Right lobe of liver (tissue), 4 donors: ENCODE results near the gene PLA2G4F.

Experiments used
- CTCF ChIP-seq, 4 donors: fragments of 200-600 bp in 3 of 4; fragments of 450-650 bp in 1 of 4; IDR thresholded peaks; one replicate each; pipeline versions ENCODE4 v1.5.1 to v1.8.0; 2016 to 2022; ENCODE audit warnings: antibody characterized with exemption in 4 of 4, mild to moderate bottlenecking in 2 of 4
- POLR2A ChIP-seq: fragments of 450-650 bp; IDR thresholded peaks from one replicate; pipeline ENCODE4 v1.6.1; 2017; ENCODE audit warnings: antibody characterized with exemption, mild to moderate bottlenecking
- donor health status: DM: no; HTN: no; CAD: no.
- donor health status: DM: no; HTN: no; CAD: no.
- donor health status: DM: no; HTN: yes; CAD: no.

DNA sequence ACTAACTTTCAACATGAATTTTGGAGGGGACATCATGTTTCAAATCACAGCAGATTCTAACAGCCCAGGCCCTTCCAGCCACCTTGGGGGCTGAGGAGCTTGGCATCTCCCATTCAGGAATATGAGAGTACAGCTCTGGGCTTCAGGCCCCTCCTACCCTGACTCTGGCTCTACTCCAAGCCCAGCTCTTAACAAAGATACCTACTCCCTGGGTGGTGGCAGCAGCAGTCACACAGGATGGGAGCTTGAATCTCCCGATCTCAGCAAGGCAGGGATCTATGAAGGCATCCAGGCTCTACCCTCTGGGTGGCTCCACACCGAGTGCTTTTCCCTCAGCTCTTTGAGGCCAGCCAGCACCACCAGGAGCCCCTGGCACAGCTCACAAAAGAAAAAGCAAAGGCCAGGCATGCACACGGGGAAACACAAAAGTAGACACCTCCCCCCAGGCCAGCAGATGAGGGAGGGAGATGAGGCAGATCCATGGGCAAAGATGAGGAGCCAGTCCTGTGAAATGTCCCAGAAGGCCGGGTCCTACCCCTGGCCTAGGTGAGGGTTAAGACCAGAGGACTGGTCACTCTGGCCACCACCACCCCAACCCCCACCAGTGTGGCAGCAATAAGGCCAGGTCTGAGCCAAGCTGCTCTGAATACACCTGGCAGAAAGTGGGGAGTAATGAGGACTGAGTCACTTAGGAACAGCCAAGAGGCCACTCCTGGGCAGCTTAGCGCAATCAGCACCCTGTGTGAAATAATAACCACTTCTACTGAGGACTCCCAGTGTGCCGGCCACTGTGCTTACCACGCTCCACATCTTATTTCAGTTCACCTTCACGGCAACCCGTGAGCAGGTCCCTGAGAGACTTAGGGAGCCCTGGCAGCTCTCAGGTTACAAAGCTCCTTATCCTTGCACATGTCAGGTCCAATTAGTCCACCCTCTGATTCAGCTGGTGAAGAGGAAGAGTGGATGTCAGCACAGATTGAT is 24.3 kb downstream of the PLA2G4F start:
- no peak for TF ChIP-seq CTCF (IDR thresholded peaks at IDR 0.05)
- no peak for TF ChIP-seq POLR2A
